NCI-H1436 treated with DMSO at 0.1 percent for 48 hours (cell line): ENCODE data around the gene CAMK2A.

Experiments used
- DNase-seq: peaks from one replicate; lab custom pipeline; 2025; lab: John Stamatoyannopoulos, UW

Gene CAMK2A

GRCh38 chr5:150184990-150185912 is 104.3 kb downstream of the CAMK2A start:
- DNase-seq = no peak

GRCh38 chr5:150184006-150184405 is 105.6 kb downstream of the CAMK2A start:
- no peak for DNase-seq

- DNase-seq = no peak
Observed at GRCh38 chr5:150183436-150183835, 106.1 kb downstream of the CAMK2A start.

GRCh38 chr5:150182774-150183173 is 106.8 kb downstream of the CAMK2A start:
- no peak for DNase-seq

GRCh38 chr5:150181766-150182545 is 107.6 kb downstream of the CAMK2A start:
- DNase-seq = no peak

- DNase-seq = no peak
Observed at GRCh38 chr5:150181027-150181426, 108.5 kb downstream of the CAMK2A start.

- no peak for DNase-seq
Observed at GRCh38 chr5:150180241-150181026, 109.1 kb downstream of the CAMK2A start.

- no peak for DNase-seq
Observed at GRCh38 chr5:150179019-150179620, 110.5 kb downstream of the CAMK2A start.

- DNase-seq = no peak
Observed at GRCh38 chr5:150178262-150178661, 111.3 kb downstream of the CAMK2A start.

- no peak for DNase-seq
Observed at GRCh38 chr5:150177721-150178120, 111.9 kb downstream of the CAMK2A start.

- DNase-seq = no peak
Observed at GRCh38 chr5:150176745-150177477, 112.7 kb downstream of the CAMK2A start.

- no peak for DNase-seq
Observed at GRCh38 chr5:150175536-150175935, 114.0 kb downstream of the CAMK2A start.

GRCh38 chr5:150175076-150175475 is 114.5 kb downstream of the CAMK2A start:
- DNase-seq = no peak

- no peak for DNase-seq
Observed at GRCh38 chr5:150174285-150174684, 115.3 kb downstream of the CAMK2A start.

GRCh38 chr5:150173161-150173560 is 116.4 kb downstream of the CAMK2A start:
- DNase-seq = no peak

- DNase-seq = no peak
Observed at GRCh38 chr5:150172556-150172955, 117.0 kb downstream of the CAMK2A start.

GRCh38 chr5:150172145-150172544 is 117.4 kb downstream of the CAMK2A start:
- no peak for DNase-seq
